ENCODE data around the gene NELFB.

Gene NELFB

GRCh38 chr9:137223078-137223970 lies 31.8 kb upstream of the NELFB start:
- DNase-seq (ENCODE audit: low spot score): peak; percentile 99

GRCh38 chr9:137224830-137225694 lies 30.1 kb upstream of the NELFB start, which contains the start of gene CYSRT1:
Gene CYSRT1 (plus strand): TSS chr9:137225174. CDS start chr9:137225622, 448 bp downstream.
- DNase-seq (ENCODE audit: low spot score): no peak

- DNase-seq (ENCODE audit: low spot score): no peak
Observed at GRCh38 chr9:137225699-137226331, 29.3 kb upstream of the NELFB start.

DNA sequence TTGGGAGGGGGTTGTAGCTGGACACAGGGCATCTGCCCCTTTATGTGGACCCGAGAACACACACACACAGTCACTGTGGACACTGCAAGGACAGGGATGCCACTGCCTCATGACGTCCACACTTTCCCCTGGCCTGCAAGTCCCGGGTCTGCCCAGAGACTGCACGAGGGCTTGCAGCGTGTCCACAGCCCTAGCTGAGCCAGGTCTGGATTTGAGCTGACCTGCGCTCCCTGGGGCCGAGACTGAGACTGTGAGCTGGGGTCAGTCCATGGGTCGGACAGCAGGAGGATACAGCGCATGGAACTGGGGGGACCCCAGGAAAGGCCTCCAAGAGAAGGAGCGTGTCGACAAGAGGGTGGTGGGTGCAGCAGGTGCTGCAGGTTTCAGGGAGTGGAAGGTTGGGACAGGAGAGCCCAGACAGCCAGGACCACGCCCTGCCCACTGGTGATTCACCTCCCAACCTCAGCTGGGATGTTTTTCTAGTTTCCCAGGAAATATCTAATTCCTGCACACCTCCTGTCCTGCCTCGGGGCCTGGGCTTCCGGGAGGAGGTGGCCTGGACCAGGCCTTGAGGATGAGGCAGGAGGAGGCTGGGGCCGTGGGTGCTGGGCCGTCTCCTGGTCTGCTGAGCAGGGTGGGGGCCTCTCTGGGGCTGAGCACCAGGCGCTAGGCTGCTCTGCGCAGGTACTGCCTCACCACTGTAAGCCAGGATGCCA lies 28.6 kb upstream of the NELFB start:
- no peak for DNase-seq (ENCODE audit: low spot score)

- peak; percentile 83 for DNase-seq (ENCODE audit: low spot score)
Observed at GRCh38 chr9:137227054-137227852, 27.9 kb upstream of the NELFB start, which contains the start of gene RNF224. Gene RNF224 (plus strand): TSS chr9:137227502. CDS start chr9:137228336, 834 bp downstream.

DNA sequence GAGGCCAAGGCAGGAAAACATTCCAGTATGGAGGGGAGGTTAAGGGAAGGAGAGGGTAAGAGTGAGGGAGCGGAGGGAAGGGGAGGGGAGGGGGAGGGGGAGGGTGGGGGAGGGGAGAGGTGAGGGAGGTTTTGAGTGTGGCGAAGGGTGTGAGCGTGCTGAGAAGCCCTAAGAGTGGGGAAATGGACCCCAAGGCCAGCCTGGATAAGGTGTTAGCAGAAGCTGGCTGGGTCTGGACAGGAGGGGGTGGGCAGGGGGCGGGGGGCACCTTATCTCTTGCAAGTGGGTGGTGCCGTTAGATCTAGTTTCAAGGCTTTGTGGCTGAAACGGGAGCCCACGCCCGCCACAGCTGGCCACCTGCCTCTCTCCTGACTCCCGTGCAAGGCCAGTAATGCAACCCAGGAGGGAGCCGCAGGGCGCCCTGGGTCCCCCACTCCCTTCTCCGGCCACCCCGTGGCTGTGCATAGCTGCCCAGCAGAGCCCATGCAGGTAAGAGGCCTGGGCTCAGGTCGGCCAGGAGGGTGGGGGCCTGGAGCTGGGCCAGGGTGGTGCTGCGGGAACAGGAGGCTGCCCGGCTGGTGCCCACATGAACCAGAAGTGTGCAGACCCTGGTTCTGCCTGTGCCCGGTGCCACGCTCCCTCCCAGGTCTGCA lies 27.1 kb upstream of the NELFB start:
- DNase-seq (ENCODE audit: low spot score): no peak

GRCh38 chr9:137228506-137228967 lies 26.6 kb upstream of the NELFB start:
- DNase-seq (ENCODE audit: low spot score): no peak

- DNase-seq (ENCODE audit: low spot score): no peak
Observed at GRCh38 chr9:137228968-137229896, 25.9 kb upstream of the NELFB start.

- no peak for DNase-seq (ENCODE audit: low spot score)
Observed at GRCh38 chr9:137229903-137230704, 25.0 kb upstream of the NELFB start.

DNA sequence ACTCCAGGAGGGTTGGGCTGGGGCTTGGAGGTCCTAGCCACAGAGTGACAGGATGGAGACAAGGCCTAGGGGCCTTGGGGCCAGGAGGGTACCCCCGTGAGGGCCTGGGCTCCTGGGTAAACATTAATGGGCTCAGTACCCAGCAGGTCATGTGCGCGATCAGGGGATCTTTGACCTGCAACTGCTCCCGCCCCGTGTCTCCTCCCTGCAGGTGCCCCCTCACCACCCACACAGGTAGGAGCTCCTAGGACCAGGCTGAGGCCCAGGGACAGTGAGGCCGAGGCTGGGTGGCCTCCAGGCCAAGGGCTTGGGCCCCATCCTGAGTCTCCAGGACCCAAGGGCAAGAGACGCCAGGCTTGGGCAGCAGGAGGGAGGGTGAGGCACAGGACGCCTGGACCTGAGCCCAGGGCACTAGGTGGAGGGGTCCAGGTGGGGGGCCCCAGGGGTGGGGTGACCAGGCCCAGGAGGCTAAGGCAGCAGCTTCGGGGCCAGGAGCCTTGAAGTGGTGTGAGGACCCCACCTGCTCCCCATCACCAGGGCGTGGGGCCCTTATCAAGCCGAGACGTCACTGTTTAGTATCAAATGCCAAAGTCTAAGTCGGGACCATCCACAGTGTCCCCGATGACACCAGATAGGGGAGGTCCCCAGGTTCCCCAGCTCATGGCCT lies 24.3 kb upstream of the NELFB start, which contains the start of gene SLC34A3:
Gene SLC34A3 (plus strand): TSS at position 197 of the 667 bp plus-strand sequence. CDS start 802 bp downstream, outside the sequence.
- no peak for DNase-seq (ENCODE audit: low spot score)

- DNase-seq (ENCODE audit: low spot score): no peak
Observed at GRCh38 chr9:137231372-137232039, 23.6 kb upstream of the NELFB start.

DNA sequence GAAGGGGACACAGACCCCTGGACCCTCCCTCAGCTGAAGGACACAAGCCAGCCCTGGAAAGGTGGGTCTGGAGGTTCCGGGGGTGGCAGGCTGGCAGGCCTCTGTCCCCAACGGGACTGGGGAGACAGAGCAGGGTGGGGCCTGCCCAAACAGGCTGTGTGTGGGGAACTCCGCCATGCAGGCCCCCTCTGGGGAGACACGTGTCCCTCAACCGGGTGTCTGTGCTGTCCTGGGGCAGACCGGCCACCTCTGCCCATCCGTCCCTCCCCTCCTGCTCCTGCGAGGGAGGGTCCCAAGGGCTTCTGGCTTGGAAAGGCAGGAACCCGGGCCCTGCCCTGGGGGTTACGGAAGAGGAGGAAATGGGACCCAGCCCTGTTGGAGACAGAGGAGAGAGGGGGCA lies 23.0 kb upstream of the NELFB start:
- no peak for DNase-seq (ENCODE audit: low spot score)

DNA sequence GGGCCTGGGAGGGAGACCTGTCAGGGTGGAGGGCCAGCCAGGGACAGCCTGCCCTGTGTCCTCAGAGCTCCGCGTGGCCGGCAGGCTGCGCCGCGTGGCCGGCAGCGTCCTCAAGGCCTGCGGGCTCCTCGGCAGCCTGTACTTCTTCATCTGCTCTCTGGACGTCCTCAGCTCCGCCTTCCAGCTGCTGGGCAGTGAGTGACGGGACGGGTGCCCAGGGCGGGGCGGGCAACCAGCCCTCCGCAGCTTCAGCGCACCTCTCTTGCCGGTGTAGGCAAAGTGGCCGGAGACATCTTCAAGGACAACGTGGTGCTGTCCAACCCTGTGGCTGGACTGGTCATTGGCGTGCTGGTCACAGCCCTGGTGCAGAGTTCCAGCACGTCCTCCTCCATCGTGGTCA lies 22.6 kb upstream of the NELFB start:
- no peak for DNase-seq (ENCODE audit: low spot score)

GRCh38 chr9:137233143-137233980 lies 21.8 kb upstream of the NELFB start:
- no peak for DNase-seq (ENCODE audit: low spot score)

DNA sequence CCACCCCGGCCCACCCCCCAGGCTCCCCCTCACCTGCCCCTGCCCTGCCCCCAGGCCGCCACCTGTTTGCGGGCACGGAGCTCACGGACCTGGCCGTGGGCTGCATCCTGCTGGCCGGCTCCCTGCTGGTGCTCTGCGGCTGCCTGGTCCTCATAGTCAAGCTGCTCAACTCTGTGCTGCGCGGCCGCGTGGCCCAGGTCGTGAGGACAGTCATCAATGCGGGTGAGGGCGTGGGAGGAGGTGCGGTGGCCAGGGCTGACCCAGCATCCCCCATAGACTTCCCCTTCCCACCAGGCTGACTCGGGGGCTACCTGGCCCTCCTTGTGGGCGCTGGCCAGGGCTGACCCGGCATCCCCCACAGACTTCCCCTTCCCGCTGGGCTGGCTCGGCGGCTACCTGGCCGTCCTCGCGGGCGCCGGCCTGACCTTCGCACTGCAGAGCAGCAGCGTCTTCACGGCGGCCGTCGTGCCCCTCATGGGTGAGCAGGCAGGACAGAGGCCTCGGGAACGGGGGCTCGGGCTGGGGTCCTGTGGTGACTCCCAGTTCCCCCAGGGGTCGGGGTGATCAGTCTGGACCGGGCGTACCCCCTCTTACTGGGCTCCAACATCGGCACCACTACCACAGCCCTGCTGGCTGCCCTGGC lies 21.0 kb upstream of the NELFB start:
- no peak for DNase-seq (ENCODE audit: low spot score)
